Measurements from ENCODE around the gene ZFYVE28. TPM values are rescaled to one million over a fixed set of nuclear protein-coding genes. Genes with fewer than 3 reads are reported as not detected.

The ZFYVE28 gene
- total and polyA plus RNA-seq, 2 donors (not counting 1 experiment from before 2014, with no cell fraction given), result 5.8 to 12.1 TPM

DNA sequence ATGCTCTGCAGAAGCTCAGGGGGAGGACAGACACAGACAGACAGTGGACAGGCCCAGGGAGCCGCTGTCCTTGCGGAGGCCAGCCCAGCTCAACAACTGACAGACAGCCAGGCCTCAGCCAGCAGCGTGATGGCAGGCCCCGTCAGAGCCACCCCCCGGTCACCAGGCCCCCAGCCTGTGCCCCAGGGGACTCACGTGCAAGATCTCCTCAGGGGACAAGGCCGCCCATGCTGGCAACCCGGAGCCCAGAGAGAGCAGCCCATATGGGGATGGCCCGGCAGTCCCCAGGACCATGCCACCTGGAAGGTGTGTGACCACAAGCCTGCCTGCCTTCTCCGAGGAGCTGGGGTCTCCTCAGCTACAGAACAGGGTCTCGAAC is 128.5 kb downstream of the ZFYVE28 start:
- peak; percentile 41 for ATAC-seq (ENCODE audit: low read depth)
- H3K79me2 ChIP-seq (ENCODE audit: control insufficient read depth, insufficient read depth, low read length), result no peaks in the 10 kb centered on the region
- no peak overlapping the region for H3K27ac ChIP-seq (ENCODE audit: low read length in 2 of 2)
- no peak overlapping the region for H3K9ac ChIP-seq (ENCODE audit: low read length)
- Mint-ChIP-seq H3K4me3 (peak overlapping the region; percentile 56), H3K27me3 (no peaks in the 10 kb centered on the region), H3K9me3 (ENCODE audit: insufficient read depth) (no peaks in the 10 kb centered on the region), H3K4me1 (peaks cover 21% of the 10 kb centered on the region), H3K27ac (peak overlapping the region; percentile 50)
- intact Hi-C loops (cut with micrococcal nuclease), result loop anchor here (1.0 to 2.0 kb wide), 2 partner anchors 8 to 47 kb away; partner anchors contain the start of genes HAUS3 and POLN
- peak overlapping the region; percentile 72 for H3K4me2 ChIP-seq (replicated peaks; ENCODE audit: low read depth, low read length, poor library complexity, severe bottlenecking)
- ChIA-PET CTCF (interaction anchor here (2.0 kb wide), 1 partner anchor 65 kb away, joined by 6 read pairs; no protein-coding TSS in a partner anchor), POLR2A (interaction anchor here (0.8 to 2.3 kb wide), 6 partner anchors 8 to 129 kb away, joined by 3 to 18 read pairs (median 5); partner anchors contain the start of genes CFAP99, HAUS3, MXD4 and POLN)
- DNase-seq, result no peak
- TF ChIP-seq, protein P1, sequence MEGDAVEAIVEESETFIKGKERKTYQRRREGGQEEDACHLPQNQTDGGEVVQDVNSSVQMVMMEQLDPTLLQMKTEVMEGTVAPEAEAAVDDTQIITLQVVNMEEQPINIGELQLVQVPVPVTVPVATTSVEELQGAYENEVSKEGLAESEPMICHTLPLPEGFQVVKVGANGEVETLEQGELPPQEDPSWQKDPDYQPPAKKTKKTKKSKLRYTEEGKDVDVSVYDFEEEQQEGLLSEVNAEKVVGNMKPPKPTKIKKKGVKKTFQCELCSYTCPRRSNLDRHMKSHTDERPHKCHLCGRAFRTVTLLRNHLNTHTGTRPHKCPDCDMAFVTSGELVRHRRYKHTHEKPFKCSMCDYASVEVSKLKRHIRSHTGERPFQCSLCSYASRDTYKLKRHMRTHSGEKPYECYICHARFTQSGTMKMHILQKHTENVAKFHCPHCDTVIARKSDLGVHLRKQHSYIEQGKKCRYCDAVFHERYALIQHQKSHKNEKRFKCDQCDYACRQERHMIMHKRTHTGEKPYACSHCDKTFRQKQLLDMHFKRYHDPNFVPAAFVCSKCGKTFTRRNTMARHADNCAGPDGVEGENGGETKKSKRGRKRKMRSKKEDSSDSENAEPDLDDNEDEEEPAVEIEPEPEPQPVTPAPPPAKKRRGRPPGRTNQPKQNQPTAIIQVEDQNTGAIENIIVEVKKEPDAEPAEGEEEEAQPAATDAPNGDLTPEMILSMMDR (IDR thresholded peaks at IDR 0.05), result no peak
- TF ChIP-seq EZH2 (IDR thresholded peaks at IDR 0.05; ENCODE audit: borderline replicate concordance, insufficient read depth, low read depth, low read length, poor library complexity, severe bottlenecking), result no peak
- H3K36me3 ChIP-seq (replicated peaks in 1 of 2; ENCODE audit: control extremely low read depth in 1 of 2, control insufficient read depth in 1 of 2, extremely low read depth in 1 of 2, insufficient read depth in 2 of 2, low read length in 1 of 2), result no peaks in the 10 kb centered on the region
- H3K27me3 ChIP-seq (replicated peaks in 1 of 4; ENCODE audit: control extremely low read depth in 1 of 4, control insufficient read depth in 3 of 4, insufficient read depth in 4 of 4, low read length in 3 of 4), result peaks cover 0 to 8% (median 3%) of the 10 kb centered on the region in 4 experiments
- WGBS (ENCODE audit: insufficient coverage), result 73% methylated on average over 11 of the region's 11 CpGs
- H4K20me1 ChIP-seq (ENCODE audit: control insufficient read depth, insufficient read depth, low read length, poor library complexity, severe bottlenecking), result no peaks in the 10 kb centered on the region
- no peak overlapping the region for H3K4me3 ChIP-seq (ENCODE audit: control extremely low read depth in 1 of 5, extremely low read depth in 1 of 5, insufficient read depth in 1 of 5, low read depth in 2 of 5, low read length in 4 of 5)
- peaks cover 18 to 20% of the 10 kb centered on the region in 2 donors for H3K4me1 ChIP-seq (ENCODE audit: control insufficient read depth in 2 of 2, insufficient read depth in 2 of 2, low read length in 2 of 2)
- H2AFZ ChIP-seq (ENCODE audit: insufficient read depth, low read depth, low read length, poor library complexity, severe bottlenecking), result no peak overlapping the region
- peaks cover 0 to 14% (median 0%) of the 10 kb centered on the region in 3 donors for H3K9me3 ChIP-seq (ENCODE audit: control extremely low read depth in 1 of 3, control insufficient read depth in 2 of 3, insufficient read depth in 1 of 3, low read length in 2 of 3)

DNA sequence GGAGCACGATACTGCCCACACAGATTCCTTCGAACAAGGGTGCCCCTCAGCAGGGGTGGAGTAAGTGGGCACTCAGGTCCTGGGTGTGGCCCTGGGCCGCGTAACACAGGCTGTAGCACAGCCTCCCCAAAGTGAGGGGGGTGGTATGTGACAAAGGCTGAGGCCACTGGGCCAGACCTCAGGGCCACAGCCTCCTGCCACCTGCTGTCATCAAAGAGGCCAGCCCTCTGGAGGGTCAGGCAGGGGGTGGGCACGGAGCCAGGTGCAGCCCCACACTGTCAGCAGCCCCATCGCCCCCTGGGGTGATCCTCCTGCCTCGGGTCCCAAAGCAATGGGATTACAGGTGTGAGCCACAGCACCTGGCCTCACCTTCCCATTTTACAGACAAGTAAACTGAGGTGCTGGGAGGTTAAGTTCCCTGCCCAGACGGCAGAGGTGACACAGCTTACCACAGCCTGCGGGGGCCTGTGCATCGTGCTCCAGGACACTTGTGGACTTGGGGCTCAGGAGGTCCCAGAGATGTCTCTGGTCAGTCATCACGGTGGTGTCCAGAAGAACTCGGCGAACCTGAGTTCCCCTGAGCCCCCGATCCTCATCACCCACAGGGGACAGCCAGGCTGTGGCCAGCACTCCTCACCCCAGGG is 129.0 kb downstream of the ZFYVE28 start:
- Mint-ChIP-seq H3K9me3 (ENCODE audit: insufficient read depth) (no peaks in the 10 kb centered on the region), H3K4me1 (peaks cover 21% of the 10 kb centered on the region), H3K4me3 (no peak overlapping the region), H3K27me3 (no peaks in the 10 kb centered on the region), H3K27ac (peak overlapping the region; percentile 50)
- no peaks in the 10 kb centered on the region for H3K36me3 ChIP-seq (replicated peaks in 1 of 2; ENCODE audit: control extremely low read depth in 1 of 2, control insufficient read depth in 1 of 2, extremely low read depth in 1 of 2, insufficient read depth in 2 of 2, low read length in 1 of 2)
- no peak overlapping the region for H3K27ac ChIP-seq (ENCODE audit: low read length in 2 of 2)
- no peak for ATAC-seq (ENCODE audit: low read depth)
- H3K9me3 ChIP-seq (ENCODE audit: control extremely low read depth in 1 of 3, control insufficient read depth in 2 of 3, insufficient read depth in 1 of 3, low read length in 2 of 3), result peaks cover 0 to 14% (median 0%) of the 10 kb centered on the region in 3 donors
- no peak overlapping the region for H3K9ac ChIP-seq (ENCODE audit: low read length)
- H3K79me2 ChIP-seq (ENCODE audit: control insufficient read depth, insufficient read depth, low read length), result no peaks in the 10 kb centered on the region
- intact Hi-C loops (cut with micrococcal nuclease), result no loop called here
- no peak overlapping the region for H3K4me3 ChIP-seq (ENCODE audit: control extremely low read depth in 1 of 5, extremely low read depth in 1 of 5, insufficient read depth in 1 of 5, low read depth in 2 of 5, low read length in 4 of 5)
- WGBS (ENCODE audit: insufficient coverage), result 95% methylated on average over 9 of the region's 14 CpGs
- H3K4me1 ChIP-seq (ENCODE audit: control insufficient read depth in 2 of 2, insufficient read depth in 2 of 2, low read length in 2 of 2), result peaks cover 18 to 20% of the 10 kb centered on the region in 2 donors
- H4K20me1 ChIP-seq (ENCODE audit: control insufficient read depth, insufficient read depth, low read length, poor library complexity, severe bottlenecking), result no peaks in the 10 kb centered on the region
- no peak overlapping the region for H2AFZ ChIP-seq (ENCODE audit: insufficient read depth, low read depth, low read length, poor library complexity, severe bottlenecking)
- H3K4me2 ChIP-seq (replicated peaks; ENCODE audit: low read depth, low read length, poor library complexity, severe bottlenecking), result no peak overlapping the region
- DNase-seq, result no peak
- ChIA-PET POLR2A (interaction anchor here (0.8 to 2.3 kb wide), 3 partner anchors 8 to 27 kb away, joined by 5 to 18 read pairs (median 12); partner anchors contain the start of gene MXD4), CTCF (interaction anchor here (0.6 to 2.0 kb wide), 2 partner anchors 66 to 689 kb away, joined by 3 to 6 read pairs; no protein-coding TSS in a partner anchor)
- no peak for TF ChIP-seq EZH2 (IDR thresholded peaks at IDR 0.05; ENCODE audit: borderline replicate concordance, insufficient read depth, low read depth, low read length, poor library complexity, severe bottlenecking)
- TF ChIP-seq, protein P1 (IDR thresholded peaks at IDR 0.05), result no peak
- H3K27me3 ChIP-seq (replicated peaks in 1 of 4; ENCODE audit: control extremely low read depth in 1 of 4, control insufficient read depth in 3 of 4, insufficient read depth in 4 of 4, low read length in 3 of 4), result peaks cover 0 to 8% (median 3%) of the 10 kb centered on the region in 4 experiments

All from B cell (primary cell).